SK-N-SH (cell line): ENCODE data around the gene SPAG5. TPM values are rescaled to one million over a fixed set of nuclear protein-coding genes. Genes with fewer than 3 reads are reported as not detected.
A peak's percentile ranks its signal among the peaks of the same experiment; 100 is the strongest.

Experiments
- CTCF ChIA-PET: fragments of 300-600, 350-600 bp; formaldehyde crosslinking; extraction: SDS; loops from one replicate; lab custom pipeline; 2021; lab: Yijun Ruan, JAX
- POLR2A ChIA-PET: fragments of 350-600 bp; sonication (Branson Sonifier 250); formaldehyde crosslinking; extraction: SDS; loops from one replicate; lab custom pipeline; 2020; ENCODE audit warnings: antibody characterized with exemption, inconsistent platforms; lab: Yijun Ruan, JAX
- DNase-seq: peaks from one replicate; pipeline ENCODE4 v3.0.0; 2012
- H2AFZ ChIP-seq: fragments of 200-600 bp; sonication (generic); 2 replicates; pipeline ENCODE4 v1.8.1; 2016; ENCODE audit warnings: antibody characterized with exemption, mild to moderate bottlenecking, low read depth
- H3F3A ChIP-seq: fragments of 200-600 bp; sonication (generic); replicated peaks from 2 replicates; pipeline ENCODE3; 2016; ENCODE audit warnings: antibody characterized with exemption, mild to moderate bottlenecking; ENCODE audit not compliant: insufficient read depth
- H3K27ac ChIP-seq, 2 experiments: fragments of 200-500 bp in 1 of 2; fragments of 200-600 bp in 1 of 2; sonication (Bioruptor generic) in 1 of 2; sonication (generic), shearing (Covaris generic) in 1 of 2; 2 replicates each; pipeline versions ENCODE4 v1.5.1 to v1.6.1; 2014 to 2016; ENCODE audit warnings: low read depth in 2 of 2, inconsistent platforms in 1 of 2, low read length in 1 of 2, mild to moderate bottlenecking in 1 of 2, mixed read lengths in 1 of 2
- H3K27me3 ChIP-seq: fragments of 200-600 bp; sonication (generic), shearing (Covaris generic); 2 replicates; pipeline ENCODE4 v1.6.1; 2016; ENCODE audit warnings: mixed run types; ENCODE audit not compliant: insufficient read depth
- H3K36me3 ChIP-seq, 2 experiments: fragments of 200-500 bp in 1 of 2; fragments of 200-600 bp in 1 of 2; sonication (Bioruptor generic) in 1 of 2; sonication (generic) in 1 of 2; replicated peaks in 1 of 2; 2 replicates each; pipeline versions ENCODE3 to v1.5.1; 2014 to 2016; ENCODE audit warnings: low read length in 1 of 2, mild to moderate bottlenecking in 1 of 2; ENCODE audit not compliant: insufficient read depth in 2 of 2, control insufficient read depth in 1 of 2
- H3K4me1 ChIP-seq, 2 experiments: fragments of 200-500 bp in 1 of 2; fragments of 200-600 bp in 1 of 2; sonication (Bioruptor generic) in 1 of 2; sonication (generic), shearing (Covaris generic) in 1 of 2; 2 replicates each; pipeline versions ENCODE4 v1.5.1 to v1.6.1; 2014 to 2016; ENCODE audit warnings: low read depth in 1 of 2, low read length in 1 of 2, mixed run types in 1 of 2; ENCODE audit not compliant: insufficient read depth in 2 of 2, control insufficient read depth in 1 of 2
- H3K4me2 ChIP-seq: fragments of 200-600 bp; sonication (generic), shearing (Covaris generic); 2 replicates; pipeline ENCODE4 v1.6.1; 2017; ENCODE audit warnings: mixed run types
- H3K4me3 ChIP-seq, 2 experiments: fragments of 200-500 bp in 1 of 2; fragments of 200-600 bp in 1 of 2; sonication (Bioruptor generic) in 1 of 2; sonication (generic), shearing (Covaris generic) in 1 of 2; 2 replicates each; pipeline versions ENCODE4 v1.5.1 to v1.8.1; 2014 to 2016; ENCODE audit warnings: low read depth in 2 of 2, inconsistent platforms in 1 of 2, low read length in 1 of 2, mild to moderate bottlenecking in 1 of 2, mixed read lengths in 1 of 2, moderate library complexity in 1 of 2
- H3K79me2 ChIP-seq: fragments of 200-600 bp; sonication (generic); 2 replicates; pipeline ENCODE4 v1.8.1; 2017; ENCODE audit warnings: mild to moderate bottlenecking; ENCODE audit not compliant: insufficient read depth
- H3K9ac ChIP-seq: fragments of 200-600 bp; sonication (generic); 2 replicates; pipeline ENCODE4 v1.6.1; 2017; ENCODE audit warnings: mixed run types
- H3K9me2 ChIP-seq: fragments of 200-600 bp; sonication (generic); 2 replicates; pipeline ENCODE4 v1.6.1; 2017; ENCODE audit warnings: mixed run types
- H3K9me3 ChIP-seq: fragments of 200-600 bp; sonication (generic); 2 replicates; pipeline ENCODE4 v1.6.1; 2017; ENCODE audit warnings: mixed run types, mild to moderate bottlenecking, moderate library complexity
- H4K20me1 ChIP-seq: fragments of 200-600 bp; sonication (generic); 2 replicates; pipeline ENCODE4 v1.6.1; 2017; ENCODE audit warnings: mild to moderate bottlenecking, mixed run types; ENCODE audit not compliant: insufficient read depth
- CHD2 ChIP-seq: fragments of 150-350 bp; IDR thresholded peaks from 2 replicates; pipeline ENCODE4 v1.6.1; 2018; ENCODE audit warnings: low read length; ENCODE audit not compliant: partially characterized antibody
- ELF1 ChIP-seq: IDR thresholded peaks from 2 replicates; pipeline ENCODE4 v1.4.0; 2012
- FOSL2 ChIP-seq: IDR thresholded peaks from 2 replicates; pipeline ENCODE4 v1.4.0; 2012; ENCODE audit warnings: low read depth, mild to moderate bottlenecking, moderate library complexity, borderline replicate concordance
- FOXJ3 ChIP-seq: sonication (generic); formaldehyde crosslinking; IDR thresholded peaks from 2 replicates; pipeline ENCODE4 v1.5.1; 2020; ENCODE audit warnings: mild to moderate bottlenecking, missing genetic modification reagents
- FOXM1 ChIP-seq: IDR thresholded peaks from 2 replicates; pipeline ENCODE4 v1.4.0; 2012; ENCODE audit warnings: low read depth, mild to moderate bottlenecking
- GABPA ChIP-seq: IDR thresholded peaks from 2 replicates; pipeline ENCODE4 v1.4.0; 2012; ENCODE audit warnings: low read depth, mild to moderate bottlenecking
- GATA2 ChIP-seq: sonication (generic); formaldehyde crosslinking; IDR thresholded peaks from 2 replicates; pipeline ENCODE4 v1.5.0; 2020; ENCODE audit warnings: mild to moderate bottlenecking, missing genetic modification reagents
- JUND ChIP-seq: IDR thresholded peaks from 2 replicates; pipeline ENCODE4 v1.4.0; 2012
- MEF2A ChIP-seq: IDR thresholded peaks from 2 replicates; pipeline ENCODE4 v1.4.0; 2012; ENCODE audit warnings: low read depth, borderline replicate concordance
- MXI1 ChIP-seq: IDR thresholded peaks from 2 replicates; pipeline ENCODE4 v1.6.1; 2012; ENCODE audit warnings: mild to moderate bottlenecking, low read depth, low read length, improper control_type of control experiment
- RAD21 ChIP-seq: IDR thresholded peaks from 2 replicates; pipeline ENCODE4 v1.6.1; 2012; ENCODE audit warnings: mild to moderate bottlenecking, low read length
- RCOR1 ChIP-seq: fragments of 150-350 bp; IDR thresholded peaks from 2 replicates; pipeline ENCODE4 v1.6.1; 2017; ENCODE audit warnings: antibody characterized with exemption, low read length
- RFX5 ChIP-seq: IDR thresholded peaks from 2 replicates; pipeline ENCODE4 v1.6.1; 2012; ENCODE audit warnings: mild to moderate bottlenecking, improper control_type of control experiment, low read length
- RXRA ChIP-seq: IDR thresholded peaks from 2 replicates; pipeline ENCODE4 v1.4.0; 2012; ENCODE audit warnings: low read depth, mild to moderate bottlenecking, borderline replicate concordance
- SIN3A ChIP-seq: IDR thresholded peaks from 2 replicates; pipeline ENCODE4 v1.6.1; 2012; ENCODE audit warnings: low read depth, mild to moderate bottlenecking, low read length, moderate library complexity, borderline replicate concordance
- YY1 ChIP-seq: IDR thresholded peaks from 2 replicates; pipeline ENCODE4 v1.4.0; 2012; ENCODE audit warnings: low read depth, mild to moderate bottlenecking
- WGBS: methylation state at CpG from one replicate; pipeline ENCODE4 v1.1.6; 2017; ENCODE audit warnings: low lambda C conversion rate; 5-methylcytosine and 5-hydroxymethylcytosine counted together
- polyA plus RNA-seq, 3 experiments: library from polyadenylated mRNA; depleted of rRNA; stranded (reverse); fragments of >200 nt; gene quantifications; 2 replicates each; pipeline ENCODE4 v1.2.3, GENCODE V29; 2012
- TF ChIP-seq, protein P1 (sequence below): IDR thresholded peaks from 2 replicates; pipeline ENCODE4 v1.4.0; 2012; ENCODE audit warnings: low read depth, borderline replicate concordance
- TF ChIP-seq, protein P2 (sequence below): fragments of 150-350 bp; IDR thresholded peaks from 2 replicates; pipeline ENCODE4 v1.6.1; 2016; ENCODE audit warnings: mild to moderate bottlenecking, low read depth, low read length
- TF ChIP-seq, protein P3 (sequence below): IDR thresholded peaks from 2 replicates; pipeline ENCODE4; 2012
- TF ChIP-seq, protein P4 (sequence below): IDR thresholded peaks from 2 replicates; pipeline ENCODE4 v1.4.0; 2012; ENCODE audit warnings: low read depth, borderline replicate concordance
- TF ChIP-seq, protein P5 (sequence below): IDR thresholded peaks from 2 replicates; pipeline ENCODE4 v1.4.0; 2012; ENCODE audit warnings: low read depth

The SPAG5 gene
- polyA plus RNA-seq, 1 of the 3 experiments (the other 2 are of a cell fraction) = 36.5 TPM

DNA sequence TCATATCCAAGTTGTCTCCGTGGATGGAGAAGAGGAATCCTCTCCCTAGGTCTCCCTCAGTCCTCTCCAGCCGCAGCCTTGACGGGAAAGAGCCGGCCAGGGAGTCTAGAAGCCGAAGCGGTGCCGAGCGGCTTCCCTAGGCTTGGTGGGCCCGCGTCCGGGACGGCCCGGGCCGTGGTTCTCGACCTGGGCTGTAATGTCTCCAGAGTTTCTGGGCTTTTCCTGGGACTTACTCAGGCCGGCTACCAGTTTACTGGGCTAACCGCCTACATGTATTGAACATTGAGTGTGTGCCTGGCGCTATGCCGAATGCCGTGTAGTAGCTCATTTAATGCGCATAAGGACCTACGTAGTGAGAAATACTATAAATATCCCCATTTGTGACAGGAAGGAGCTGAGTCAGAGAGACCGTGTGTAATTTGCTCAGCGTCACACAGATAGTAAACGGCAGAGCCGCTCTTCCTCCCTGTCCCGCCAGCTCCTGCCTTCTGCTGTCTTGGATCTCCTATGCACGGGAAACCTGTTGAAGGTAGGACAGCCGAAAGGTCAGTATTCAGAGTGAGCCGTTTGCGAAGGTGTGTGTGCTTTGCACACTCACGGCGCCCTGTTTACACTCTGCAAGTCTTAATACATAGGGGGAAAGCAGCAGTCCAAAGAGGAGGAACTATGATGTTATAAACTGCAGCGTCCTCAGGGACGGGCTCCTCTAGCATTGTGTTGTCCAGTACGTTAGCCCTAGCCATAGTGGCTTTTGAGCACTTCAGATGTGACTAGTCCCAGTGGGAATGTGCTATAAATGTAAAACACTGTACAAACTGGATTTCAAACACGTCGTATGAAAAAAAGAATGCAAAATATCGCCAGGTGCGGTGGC is 723 bp upstream of the SPAG5 start (continued):
- 0 out of 2 replicates have a peak, but pooled peaks have one; percentile 14 for TF ChIP-seq MEF2A
- no peak for TF ChIP-seq RXRA
- TF ChIP-seq ELF1 = no peak

DNA sequence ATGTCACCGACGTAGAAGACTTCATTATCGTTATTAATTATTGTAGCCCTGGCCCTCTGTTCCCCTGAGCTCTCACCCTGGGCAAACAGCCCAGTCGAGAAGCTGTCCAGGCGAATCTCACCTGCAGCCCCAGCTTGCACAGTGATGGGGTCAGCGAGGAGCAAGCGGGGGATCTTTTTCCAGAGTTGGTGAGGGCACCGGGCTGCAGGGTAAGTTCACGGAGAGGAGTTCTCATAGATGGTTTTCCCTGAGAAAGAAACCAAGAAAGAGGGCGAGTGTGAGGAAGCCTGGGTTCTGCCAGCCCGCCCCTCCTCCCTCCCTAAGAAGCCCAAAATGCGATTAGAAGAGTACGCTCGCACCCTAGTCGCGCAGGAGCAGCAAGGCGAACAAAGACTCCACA is 436 bp downstream of the SPAG5 start:
- Histone ChIP-seq H3K27ac (peak overlapping the region; percentile 3 to 94; a peak in 2 of 4 replicates), H3K4me2 (peak overlapping the region; percentile 93), H3K36me3 (peaks cover 0 to 5% of the 10 kb centered on the region in 2 experiments), H3K9me2 (no peaks in the 10 kb centered on the region), H3K79me2 (peaks cover 49% of the 10 kb centered on the region), H3K4me3 (peak overlapping the region; percentile 65 to 83), H3K4me1 (peaks cover 6 to 9% of the 10 kb centered on the region in 2 experiments; a peak in 1 of 4 replicates), H3K9ac (peak overlapping the region; percentile 87), H2AFZ (peak overlapping the region; percentile 93), H3K9me3 (no peaks in the 10 kb centered on the region), H3K27me3 (no peaks in the 10 kb centered on the region), H3F3A (peaks cover 25% of the 10 kb centered on the region), H4K20me1 (no peaks in the 10 kb centered on the region)
- ChIA-PET POLR2A (interaction anchor here (1.3 kb wide), 1 partner anchor 51 kb away, joined by 3 read pairs; no protein-coding TSS in a partner anchor), CTCF (interaction anchor here (0.9 to 2.3 kb wide), 5 partner anchors 11 to 52 kb away, joined by 3 to 7 read pairs (median 4); no protein-coding TSS in a partner anchor)
- 5% methylated on average over 16 of the region's 17 CpGs for WGBS
- DNase-seq = no peak
- TF ChIP-seq, protein P1, sequence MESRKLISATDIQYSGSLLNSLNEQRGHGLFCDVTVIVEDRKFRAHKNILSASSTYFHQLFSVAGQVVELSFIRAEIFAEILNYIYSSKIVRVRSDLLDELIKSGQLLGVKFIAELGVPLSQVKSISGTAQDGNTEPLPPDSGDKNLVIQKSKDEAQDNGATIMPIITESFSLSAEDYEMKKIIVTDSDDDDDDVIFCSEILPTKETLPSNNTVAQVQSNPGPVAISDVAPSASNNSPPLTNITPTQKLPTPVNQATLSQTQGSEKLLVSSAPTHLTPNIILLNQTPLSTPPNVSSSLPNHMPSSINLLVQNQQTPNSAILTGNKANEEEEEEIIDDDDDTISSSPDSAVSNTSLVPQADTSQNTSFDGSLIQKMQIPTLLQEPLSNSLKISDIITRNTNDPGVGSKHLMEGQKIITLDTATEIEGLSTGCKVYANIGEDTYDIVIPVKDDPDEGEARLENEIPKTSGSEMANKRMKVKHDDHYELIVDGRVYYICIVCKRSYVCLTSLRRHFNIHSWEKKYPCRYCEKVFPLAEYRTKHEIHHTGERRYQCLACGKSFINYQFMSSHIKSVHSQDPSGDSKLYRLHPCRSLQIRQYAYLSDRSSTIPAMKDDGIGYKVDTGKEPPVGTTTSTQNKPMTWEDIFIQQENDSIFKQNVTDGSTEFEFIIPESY = no peak
- TF ChIP-seq YY1 (no peak), RAD21 (no peak), RCOR1 (no peak), FOXJ3 (CRISPR knock-in tag) (no peak), FOSL2 (no peak), SIN3A (no peak), GABPA (no peak), ELF1 (no peak), MXI1 (no peak), FOXM1 (no peak), CHD2 (no peak), JUND (no peak), MEF2A (no peak), GATA2 (CRISPR knock-in tag) (no peak), RFX5 (no peak)
- TF ChIP-seq, protein P2, sequence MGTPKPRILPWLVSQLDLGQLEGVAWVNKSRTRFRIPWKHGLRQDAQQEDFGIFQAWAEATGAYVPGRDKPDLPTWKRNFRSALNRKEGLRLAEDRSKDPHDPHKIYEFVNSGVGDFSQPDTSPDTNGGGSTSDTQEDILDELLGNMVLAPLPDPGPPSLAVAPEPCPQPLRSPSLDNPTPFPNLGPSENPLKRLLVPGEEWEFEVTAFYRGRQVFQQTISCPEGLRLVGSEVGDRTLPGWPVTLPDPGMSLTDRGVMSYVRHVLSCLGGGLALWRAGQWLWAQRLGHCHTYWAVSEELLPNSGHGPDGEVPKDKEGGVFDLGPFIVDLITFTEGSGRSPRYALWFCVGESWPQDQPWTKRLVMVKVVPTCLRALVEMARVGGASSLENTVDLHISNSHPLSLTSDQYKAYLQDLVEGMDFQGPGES = no peak
- TF ChIP-seq, protein P3, sequence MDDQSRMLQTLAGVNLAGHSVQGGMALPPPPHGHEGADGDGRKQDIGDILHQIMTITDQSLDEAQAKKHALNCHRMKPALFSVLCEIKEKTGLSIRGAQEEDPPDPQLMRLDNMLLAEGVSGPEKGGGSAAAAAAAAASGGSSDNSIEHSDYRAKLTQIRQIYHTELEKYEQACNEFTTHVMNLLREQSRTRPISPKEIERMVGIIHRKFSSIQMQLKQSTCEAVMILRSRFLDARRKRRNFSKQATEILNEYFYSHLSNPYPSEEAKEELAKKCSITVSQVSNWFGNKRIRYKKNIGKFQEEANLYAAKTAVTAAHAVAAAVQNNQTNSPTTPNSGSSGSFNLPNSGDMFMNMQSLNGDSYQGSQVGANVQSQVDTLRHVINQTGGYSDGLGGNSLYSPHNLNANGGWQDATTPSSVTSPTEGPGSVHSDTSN = no peak
- TF ChIP-seq, protein P4, sequence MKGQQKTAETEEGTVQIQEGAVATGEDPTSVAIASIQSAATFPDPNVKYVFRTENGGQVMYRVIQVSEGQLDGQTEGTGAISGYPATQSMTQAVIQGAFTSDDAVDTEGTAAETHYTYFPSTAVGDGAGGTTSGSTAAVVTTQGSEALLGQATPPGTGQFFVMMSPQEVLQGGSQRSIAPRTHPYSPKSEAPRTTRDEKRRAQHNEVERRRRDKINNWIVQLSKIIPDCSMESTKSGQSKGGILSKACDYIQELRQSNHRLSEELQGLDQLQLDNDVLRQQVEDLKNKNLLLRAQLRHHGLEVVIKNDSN = no peak
- TF ChIP-seq, protein P5, sequence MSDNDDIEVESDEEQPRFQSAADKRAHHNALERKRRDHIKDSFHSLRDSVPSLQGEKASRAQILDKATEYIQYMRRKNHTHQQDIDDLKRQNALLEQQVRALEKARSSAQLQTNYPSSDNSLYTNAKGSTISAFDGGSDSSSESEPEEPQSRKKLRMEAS = no peak
